ENCODE data around the gene TAS2R60.
"Not testable (repeated sequence)": the region's sequence is repeated elsewhere in the genome, so short reads cannot be mapped to it uniquely, and the experiment has no call there.

The TAS2R60 gene

GRCh38 chr7:143444063-143444782 is 970 bp downstream of the TAS2R60 start:
- no peak for DNase-seq

DNA sequence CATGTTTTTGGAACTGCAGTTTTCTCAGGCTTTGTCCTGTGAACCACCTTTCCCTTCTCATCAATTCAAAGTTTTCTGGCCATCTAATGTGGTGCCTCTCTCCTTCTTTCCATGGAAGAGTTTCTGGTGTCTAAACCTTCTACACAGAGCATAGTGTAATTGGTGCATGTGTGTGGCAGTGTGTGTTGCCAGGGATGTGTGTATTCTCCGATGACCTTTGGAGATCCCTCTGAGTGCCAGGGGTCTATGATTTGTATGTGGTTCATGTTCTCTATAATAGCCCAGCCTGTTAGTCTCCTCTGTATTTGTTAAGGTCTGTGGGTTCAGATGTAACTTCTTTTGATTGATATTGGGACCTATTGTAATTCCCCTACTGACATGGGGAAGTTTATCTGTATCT is 1.5 kb downstream of the TAS2R60 start:
- DNase-seq: no peak

DNA sequence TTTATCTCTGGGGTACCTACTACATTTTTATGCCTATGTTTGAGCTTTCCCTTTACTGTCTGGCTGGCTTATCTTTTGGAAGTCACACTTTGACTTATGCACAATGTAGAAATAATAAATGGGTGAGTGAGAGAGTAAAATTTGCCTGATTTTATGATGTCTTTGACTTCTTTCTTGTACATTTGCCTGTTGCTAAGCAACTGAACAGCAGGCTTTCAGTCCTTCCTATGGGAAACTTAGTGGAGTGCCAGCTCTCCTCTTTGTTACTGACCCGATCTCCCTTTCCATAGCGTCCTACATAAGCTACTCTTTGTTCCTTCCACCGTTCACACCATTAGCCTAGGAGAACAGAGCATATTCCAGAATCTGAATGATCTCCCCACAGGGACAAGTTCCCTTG is 4.2 kb downstream of the TAS2R60 start:
- no peak for DNase-seq

- DNase-seq: no peak
Observed at GRCh38 chr7:143448429-143448828, 5.2 kb downstream of the TAS2R60 start.

GRCh38 chr7:143449793-143450192 is 6.5 kb downstream of the TAS2R60 start:
- no peak for DNase-seq

DNA sequence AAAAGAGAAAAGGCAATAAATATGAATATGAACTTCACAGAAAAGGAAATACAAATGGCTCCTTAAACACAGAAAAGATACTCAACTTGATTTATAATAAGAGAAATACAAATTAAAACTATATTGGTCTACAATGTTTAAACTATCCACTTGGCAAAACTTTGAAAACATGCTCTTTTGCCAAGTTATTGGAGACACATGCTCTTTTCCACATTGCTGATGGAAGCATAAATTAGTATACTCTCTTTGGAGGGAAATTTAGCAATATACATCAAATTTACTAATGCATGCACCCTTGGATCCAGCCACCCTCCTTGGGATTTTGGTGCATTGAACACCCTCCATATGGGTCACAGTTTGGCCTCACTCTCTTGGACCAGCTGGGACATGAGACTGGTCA is 7.9 kb downstream of the TAS2R60 start:
- no peak for DNase-seq

DNA sequence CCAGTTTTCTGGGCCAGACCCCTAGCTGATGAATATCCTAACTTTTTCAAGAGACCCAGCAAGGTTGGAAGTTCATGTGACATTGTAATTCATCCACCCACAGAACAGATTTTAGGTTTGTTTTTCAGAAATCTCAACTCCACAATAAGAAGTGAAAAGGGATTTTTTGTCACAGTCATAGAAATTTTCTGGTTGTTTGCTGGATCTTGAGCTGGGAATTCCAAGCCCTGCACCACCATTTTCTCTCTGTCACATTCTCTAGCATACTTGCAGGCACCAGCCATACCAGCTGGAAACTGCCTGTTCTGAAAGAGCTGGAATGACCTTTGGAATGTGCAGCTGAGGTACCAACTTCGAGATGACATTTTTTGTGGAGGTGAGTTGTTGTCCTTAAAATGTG is 8.5 kb downstream of the TAS2R60 start:
- no peak for DNase-seq

DNA sequence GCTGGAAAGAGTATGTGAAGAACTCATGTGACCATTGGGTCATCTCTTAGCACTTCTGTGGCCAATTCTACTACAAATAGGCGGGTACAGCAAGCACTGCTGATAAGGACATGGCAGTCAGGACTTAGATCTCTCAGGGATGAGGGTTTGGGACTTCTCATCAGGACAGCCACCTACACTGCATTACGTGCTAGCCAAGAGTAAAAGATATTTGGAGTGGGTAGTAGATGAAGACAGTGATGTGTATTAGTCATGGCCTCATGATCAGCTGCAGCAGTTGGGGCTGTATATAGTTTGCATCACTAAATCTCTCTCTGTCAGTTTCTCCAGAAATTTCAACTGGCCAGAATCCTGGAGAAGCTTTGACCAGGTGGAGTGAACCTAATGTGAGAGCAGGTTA is 9.2 kb downstream of the TAS2R60 start:
- DNase-seq: no peak

DNA sequence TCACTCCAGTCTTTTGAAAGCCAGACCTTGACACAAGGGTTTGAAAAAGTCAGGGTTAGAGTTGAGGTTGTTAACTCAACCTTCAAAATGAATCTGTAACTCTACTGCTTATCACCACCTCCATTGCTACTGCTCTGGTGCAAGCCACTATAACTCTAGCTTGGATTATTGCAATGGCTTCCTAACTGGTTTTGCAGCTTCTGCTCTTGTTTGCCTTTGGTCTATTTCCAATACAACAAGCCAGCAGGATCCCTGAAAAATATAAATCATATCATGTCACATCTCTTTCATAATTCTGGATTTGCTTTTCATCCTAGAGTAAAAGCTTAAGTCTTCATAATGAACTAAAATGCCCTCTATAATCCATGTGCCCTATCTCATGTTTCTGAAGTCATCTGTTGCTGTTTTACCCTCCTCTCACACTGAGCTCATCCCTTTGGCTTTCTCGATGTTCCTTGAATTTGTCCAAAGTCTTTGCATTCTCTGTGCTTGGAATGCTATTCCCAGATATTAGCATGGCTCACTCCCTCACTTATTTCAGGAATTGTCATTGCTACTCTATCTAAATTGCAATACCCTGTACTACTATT is 10.9 kb downstream of the TAS2R60 start:
- no peak for DNase-seq

DNA sequence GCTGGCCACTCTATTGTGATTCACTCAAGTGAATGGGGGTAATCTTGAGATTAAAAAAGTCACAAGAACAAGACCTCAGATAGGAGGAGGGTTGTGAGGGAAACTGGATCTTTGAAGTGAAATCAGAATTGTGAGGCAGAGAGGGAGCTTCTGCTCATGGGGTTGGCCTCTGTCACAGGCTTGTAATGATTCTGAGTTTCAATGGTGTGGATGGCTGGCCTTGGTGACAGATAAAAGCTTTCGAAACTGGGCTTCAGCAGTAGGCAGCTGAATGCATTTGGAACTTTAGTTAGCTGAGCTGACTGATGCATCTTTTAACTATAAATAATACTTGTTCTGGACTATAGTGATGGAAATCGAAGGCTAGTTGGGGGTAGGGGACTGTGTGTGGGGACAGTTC is 12.2 kb downstream of the TAS2R60 start:
- no peak for DNase-seq

DNA sequence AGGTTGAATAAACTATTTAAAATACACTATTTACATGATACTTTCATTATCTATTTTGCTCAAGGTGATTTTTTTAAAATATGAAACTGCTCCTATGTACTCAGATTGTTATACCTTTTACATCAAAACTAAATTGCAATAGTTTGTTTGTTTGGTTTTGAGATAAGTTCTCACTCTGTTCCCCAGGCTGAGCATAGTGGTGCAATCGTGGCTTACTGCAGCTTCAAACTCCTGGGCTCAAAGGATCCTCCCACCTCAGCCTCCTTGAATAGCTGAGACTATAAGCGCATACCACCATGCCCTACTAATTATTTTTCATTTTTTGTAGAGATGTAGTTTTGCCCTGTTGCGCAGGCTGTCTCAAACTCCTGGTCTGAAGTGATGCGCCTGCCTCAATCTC is 12.7 kb downstream of the TAS2R60 start:
- DNase-seq: no peak

DNA sequence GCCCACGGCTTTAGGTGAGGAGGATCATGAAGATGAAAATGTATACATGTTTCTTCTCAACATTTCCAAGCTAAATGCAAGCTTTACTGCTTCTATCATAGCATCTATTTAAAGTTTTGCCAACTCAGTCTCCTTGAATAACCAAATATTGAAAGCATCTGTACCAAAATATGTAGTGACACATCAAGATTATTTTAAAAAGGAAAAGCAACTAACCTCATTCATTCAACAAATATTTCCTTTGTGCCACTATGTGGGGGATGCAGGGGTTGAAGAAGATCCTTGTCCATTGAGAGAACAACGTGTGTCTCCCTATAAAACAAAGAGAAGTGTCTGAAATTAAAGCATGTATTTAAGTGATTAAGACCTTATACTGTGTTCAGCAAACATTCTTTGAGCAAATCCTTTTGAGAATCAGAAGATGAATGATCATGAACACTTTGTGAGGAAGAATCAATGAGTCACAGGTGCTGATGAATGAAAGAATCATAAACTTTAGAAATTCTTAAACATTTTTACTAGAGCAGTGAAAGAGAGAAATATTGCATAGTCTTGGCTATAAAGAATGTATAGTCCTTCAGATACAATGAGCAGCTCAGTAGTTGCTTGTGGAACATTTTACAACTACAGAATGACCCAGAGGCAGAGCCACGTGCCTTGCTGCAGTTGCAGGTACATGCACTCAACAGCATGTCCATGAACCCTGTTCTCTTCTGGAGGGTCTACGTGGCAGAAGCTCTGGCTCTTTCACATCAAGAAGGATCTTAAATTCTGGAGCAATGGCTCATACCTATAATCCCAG is 13.9 kb downstream of the TAS2R60 start:
- no peak for DNase-seq

DNA sequence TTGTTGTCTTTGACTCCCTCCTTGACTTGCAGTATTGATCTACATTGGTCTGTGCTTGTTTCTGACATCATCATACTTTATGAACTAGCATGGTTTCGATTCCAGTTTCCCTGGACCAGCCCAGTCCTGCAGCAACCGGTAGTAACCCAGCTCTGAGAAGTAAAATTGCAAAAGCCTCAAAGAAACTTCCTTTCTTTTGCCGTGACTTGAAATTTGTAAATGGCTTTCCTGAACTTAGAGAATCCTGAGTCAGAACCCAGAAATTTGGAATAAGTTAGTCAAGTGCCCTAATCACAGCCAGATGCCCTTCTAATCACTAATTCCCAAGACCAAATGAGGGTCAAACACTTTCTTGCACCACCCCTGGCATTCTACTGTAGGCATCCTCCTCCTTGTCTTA is 15.0 kb downstream of the TAS2R60 start:
- DNase-seq: no peak

DNA sequence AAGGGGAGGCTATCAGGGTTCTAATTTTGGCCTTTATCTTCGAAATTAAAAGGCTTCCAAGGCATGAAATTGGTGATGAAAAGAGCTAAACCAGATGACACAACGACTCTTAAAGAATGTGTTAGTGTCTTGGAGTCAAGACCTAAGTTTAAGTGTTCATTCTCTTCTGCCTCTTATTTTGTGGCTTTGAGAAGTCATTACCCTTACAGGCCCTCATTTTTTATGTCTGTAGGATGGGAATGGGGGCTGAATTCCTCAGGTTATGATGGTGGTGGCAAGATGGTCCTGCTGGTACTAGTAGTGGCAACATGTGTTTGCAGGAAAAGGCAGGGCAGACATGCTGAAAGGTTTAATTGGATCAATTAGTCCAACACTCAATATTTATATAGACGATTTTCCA is 15.4 kb downstream of the TAS2R60 start:
- DNase-seq: no peak

DNA sequence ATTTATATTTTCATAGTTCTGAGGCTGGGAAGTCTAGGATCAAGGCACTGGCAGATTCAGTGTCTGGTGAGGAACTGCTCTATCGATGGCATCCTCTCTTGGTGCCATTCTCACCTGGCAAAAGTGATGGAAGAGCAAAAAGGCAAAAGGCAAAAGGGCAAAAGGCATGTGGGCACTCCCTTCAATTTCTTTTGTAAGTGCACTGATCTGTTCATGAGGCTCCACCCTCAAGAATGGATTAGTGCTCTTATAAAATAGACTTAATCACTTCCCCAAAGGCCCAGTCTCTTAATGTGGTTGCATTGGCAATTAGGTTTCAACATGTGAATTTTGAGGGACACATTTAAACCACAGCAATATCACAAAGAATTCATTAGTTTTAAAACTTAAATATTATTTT is 16.1 kb downstream of the TAS2R60 start:
- DNase-seq: no peak

DNA sequence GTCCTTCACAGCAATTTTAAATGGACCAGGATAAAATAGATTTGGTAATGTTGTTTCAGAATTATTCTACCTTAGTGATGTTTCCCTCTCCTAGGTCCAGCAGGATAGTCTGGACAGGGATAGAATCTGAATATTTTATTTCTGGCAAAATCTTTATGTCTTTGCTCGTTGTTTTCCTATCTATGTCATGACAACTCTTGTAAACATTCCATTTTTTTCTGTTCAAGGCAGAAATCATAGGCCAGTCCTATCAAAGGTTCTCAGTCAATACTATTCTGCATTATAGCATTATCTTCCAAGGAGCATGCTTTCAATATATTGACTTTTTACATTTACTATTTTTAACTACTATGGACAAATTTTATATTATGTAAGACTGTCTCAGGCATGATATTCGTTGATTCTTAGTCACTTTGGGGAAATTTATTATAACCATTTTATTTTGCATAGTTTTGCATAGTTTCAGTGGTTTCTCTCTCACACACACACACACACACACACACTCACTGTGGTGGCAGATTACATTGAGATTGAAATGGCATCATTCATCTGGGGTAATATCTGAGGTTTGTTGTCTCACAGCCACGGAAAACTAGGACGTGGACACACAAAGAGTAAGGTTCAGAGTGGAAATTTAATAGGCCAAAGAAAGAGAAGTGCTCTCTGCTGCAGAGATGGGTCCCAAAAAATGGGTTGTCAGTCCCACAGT is 17.2 kb downstream of the TAS2R60 start:
- no peak for DNase-seq

GRCh38 chr7:143462045-143462444 is 18.8 kb downstream of the TAS2R60 start:
- DNase-seq: no peak

DNA sequence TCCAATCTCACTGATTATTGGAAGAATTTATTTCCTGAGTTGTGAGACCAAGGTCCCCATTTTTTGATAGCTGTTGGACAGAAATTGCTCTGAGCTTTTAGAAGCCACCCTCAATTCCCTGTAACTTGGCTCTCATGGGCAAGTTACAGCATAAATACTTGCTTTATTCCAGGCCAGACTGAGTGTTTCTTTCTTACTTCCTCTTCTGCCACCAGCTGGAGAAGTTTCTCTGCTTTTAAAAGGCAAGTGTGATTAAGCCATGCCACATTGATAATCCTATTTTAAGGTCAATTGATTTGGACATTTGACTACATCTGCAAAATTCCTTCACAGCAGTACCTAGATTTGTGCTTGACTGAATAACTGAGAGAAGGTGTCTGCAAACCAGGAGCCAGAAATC is 20.3 kb downstream of the TAS2R60 start:
- no peak for DNase-seq

GRCh38 chr7:143463957-143464356 is 20.7 kb downstream of the TAS2R60 start:
- DNase-seq: no peak

GRCh38 chr7:143467724-143468123 is 24.5 kb downstream of the TAS2R60 start:
- DNase-seq: no peak

- DNase-seq: not testable (repeated sequence)
Observed at GRCh38 chr7:143472071-143472689, 28.9 kb downstream of the TAS2R60 start.

GRCh38 chr7:143477501-143478150 is 34.4 kb downstream of the TAS2R60 start, which contains the start of gene TAS2R41:
TSS of gene TAS2R41 (plus strand) at chr7:143477873. CDS start at chr7:143477873, 0 bp downstream.
- DNase-seq: no peak
